Stomach (tissue), 4 donors: ENCODE data around the gene MAPK13.

Source experiments
- CTCF ChIP-seq, 7 experiments: fragments of 450-650 bp in 4 of 7; fragments of 200-600 bp in 3 of 7; sonication (generic) in 3 of 7; IDR thresholded peaks; one replicate each; pipeline ENCODE4 v1.5.1; 2016 to 2019; ENCODE audit warnings: antibody characterized with exemption in 7 of 7, control low read depth in 2 of 7, mild to moderate bottlenecking in 1 of 7
- POLR2AphosphoS5 ChIP-seq, 3 donors: sonication (generic); formaldehyde crosslinking; IDR thresholded peaks; one replicate each; pipeline ENCODE4 v1.6.1; 2016; ENCODE audit warnings: antibody characterized with exemption in 3 of 3

- TF ChIP-seq CTCF (IDR thresholded peaks at IDR 0.05) (no peak), POLR2AphosphoS5 (IDR thresholded peaks at IDR 0.05) (no peak)
Observed at GRCh38 chr6:36154286-36154685, 24.0 kb downstream of the MAPK13 start.
